ENCODE data around the gene REN.
A peak's percentile ranks its signal among the peaks of the same experiment; 100 is the strongest.

Gene REN
- long read RNA-seq = 0 reads

DNA sequence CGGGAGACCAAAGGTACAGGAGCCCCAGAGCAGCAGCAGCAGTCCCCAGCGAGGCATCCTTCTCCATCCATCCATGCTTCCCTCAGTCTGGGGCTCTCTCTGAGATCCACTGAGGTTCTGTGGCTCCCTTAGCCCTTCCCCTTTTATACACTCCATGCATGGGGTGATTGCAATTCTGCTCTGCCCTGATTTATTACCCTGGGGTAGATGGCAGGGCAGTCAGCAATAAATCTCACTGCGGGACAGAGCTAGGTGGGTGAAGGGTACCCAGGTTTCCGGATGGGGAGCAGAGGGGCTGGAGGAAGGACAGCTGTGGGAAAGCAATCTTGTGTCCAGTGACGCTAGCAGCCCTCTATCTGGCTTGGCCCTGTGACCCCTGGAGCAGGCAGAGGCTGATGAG lies at the start of gene REN:
REN (minus strand) TSS at position 119 of the 400 bp plus-strand sequence; CDS start at position 75, 44 bp downstream.
- DNase-seq (ENCODE audit: low read depth in 1 of 2, low spot score in 1 of 2) = no peak
- no peaks in the 10 kb centered on the region for H3K27me3 ChIP-seq (ENCODE audit: insufficient read depth, poor library complexity, severe bottlenecking)
- no peak within 1 kb of the TSS for H3K4me3 ChIP-seq (replicated peaks; ENCODE audit: insufficient read depth, low read length)

DNA sequence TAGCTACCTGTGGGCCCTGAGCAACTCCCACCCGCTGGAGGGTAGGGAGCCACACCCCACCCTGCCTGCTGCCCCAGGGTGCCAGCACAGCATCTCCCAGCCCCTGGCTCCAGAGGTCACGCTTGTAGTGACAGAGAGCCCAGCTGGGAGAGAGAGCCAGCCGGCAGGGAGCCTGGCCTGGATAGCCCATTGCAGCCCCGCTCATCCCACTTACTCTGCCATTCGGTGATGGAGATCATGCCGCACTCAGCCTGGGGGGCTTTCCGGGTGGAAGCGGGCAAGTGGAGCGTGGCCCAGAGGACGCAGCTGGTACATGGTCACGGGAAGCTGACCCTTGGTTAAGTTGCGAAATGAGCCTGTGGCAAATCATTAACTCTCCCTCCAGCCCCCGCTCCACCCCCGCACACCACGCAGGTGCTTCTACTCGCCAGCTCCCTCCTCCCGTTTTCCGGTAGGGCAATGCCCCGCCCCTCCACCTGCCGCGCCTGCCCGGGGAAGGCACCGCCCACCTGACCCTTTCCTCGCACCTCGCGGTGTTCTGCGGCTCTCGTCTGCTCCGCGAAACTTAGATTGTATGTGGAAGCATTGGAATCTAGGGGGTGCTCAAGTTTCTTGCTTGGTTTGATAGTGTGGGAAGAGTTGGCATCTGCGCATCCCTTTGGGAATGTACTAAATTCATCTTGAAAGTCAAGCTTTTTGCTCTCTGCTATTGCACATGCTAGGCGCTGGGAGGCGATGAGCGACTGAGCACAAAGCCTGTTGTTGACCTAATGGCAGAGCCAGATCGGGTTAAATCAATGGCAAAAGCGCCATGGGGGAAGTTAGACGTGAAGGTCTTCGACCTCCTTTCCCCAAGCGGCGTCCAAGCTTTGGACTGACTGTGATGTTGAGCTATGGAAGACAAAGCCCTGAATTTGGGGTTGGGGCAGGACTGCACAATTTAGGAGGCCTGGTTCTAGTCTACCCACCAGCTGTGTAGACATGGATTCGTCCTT lies 47.8 kb upstream of the REN start, which contains the start of gene GOLT1A:
GOLT1A (minus strand) TSS at position 321 of the 995 bp plus-strand sequence; CDS start at position 239, 82 bp downstream.
- Histone ChIP-seq H3K27ac (replicated peaks) (no peak within 1 kb of the TSS), H3K4me3 (replicated peaks; ENCODE audit: insufficient read depth, low read length) (no peak within 1 kb of the TSS), H3K27me3 (ENCODE audit: insufficient read depth, poor library complexity, severe bottlenecking) (no peaks in the 10 kb centered on the region)
- no peak for TF ChIP-seq GABPA (IDR thresholded peaks at IDR 0.05; ENCODE audit: low read depth)
- TF ChIP-seq, protein P1, sequence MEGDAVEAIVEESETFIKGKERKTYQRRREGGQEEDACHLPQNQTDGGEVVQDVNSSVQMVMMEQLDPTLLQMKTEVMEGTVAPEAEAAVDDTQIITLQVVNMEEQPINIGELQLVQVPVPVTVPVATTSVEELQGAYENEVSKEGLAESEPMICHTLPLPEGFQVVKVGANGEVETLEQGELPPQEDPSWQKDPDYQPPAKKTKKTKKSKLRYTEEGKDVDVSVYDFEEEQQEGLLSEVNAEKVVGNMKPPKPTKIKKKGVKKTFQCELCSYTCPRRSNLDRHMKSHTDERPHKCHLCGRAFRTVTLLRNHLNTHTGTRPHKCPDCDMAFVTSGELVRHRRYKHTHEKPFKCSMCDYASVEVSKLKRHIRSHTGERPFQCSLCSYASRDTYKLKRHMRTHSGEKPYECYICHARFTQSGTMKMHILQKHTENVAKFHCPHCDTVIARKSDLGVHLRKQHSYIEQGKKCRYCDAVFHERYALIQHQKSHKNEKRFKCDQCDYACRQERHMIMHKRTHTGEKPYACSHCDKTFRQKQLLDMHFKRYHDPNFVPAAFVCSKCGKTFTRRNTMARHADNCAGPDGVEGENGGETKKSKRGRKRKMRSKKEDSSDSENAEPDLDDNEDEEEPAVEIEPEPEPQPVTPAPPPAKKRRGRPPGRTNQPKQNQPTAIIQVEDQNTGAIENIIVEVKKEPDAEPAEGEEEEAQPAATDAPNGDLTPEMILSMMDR (IDR thresholded peaks at IDR 0.05; ENCODE audit: insufficient read depth, low read length) = peak; percentile 83
- TF ChIP-seq POLR2AphosphoS5 (IDR thresholded peaks at IDR 0.05; ENCODE audit: low read depth) = no peak
- DNase-seq (ENCODE audit: low read depth in 1 of 2, low spot score in 1 of 2) = peak; percentile 25 to 51

More for the DNA sequence above, at the start of gene REN:
- no peak within 1 kb of the TSS for H3K27ac ChIP-seq (replicated peaks)
- TF ChIP-seq, protein P2, sequence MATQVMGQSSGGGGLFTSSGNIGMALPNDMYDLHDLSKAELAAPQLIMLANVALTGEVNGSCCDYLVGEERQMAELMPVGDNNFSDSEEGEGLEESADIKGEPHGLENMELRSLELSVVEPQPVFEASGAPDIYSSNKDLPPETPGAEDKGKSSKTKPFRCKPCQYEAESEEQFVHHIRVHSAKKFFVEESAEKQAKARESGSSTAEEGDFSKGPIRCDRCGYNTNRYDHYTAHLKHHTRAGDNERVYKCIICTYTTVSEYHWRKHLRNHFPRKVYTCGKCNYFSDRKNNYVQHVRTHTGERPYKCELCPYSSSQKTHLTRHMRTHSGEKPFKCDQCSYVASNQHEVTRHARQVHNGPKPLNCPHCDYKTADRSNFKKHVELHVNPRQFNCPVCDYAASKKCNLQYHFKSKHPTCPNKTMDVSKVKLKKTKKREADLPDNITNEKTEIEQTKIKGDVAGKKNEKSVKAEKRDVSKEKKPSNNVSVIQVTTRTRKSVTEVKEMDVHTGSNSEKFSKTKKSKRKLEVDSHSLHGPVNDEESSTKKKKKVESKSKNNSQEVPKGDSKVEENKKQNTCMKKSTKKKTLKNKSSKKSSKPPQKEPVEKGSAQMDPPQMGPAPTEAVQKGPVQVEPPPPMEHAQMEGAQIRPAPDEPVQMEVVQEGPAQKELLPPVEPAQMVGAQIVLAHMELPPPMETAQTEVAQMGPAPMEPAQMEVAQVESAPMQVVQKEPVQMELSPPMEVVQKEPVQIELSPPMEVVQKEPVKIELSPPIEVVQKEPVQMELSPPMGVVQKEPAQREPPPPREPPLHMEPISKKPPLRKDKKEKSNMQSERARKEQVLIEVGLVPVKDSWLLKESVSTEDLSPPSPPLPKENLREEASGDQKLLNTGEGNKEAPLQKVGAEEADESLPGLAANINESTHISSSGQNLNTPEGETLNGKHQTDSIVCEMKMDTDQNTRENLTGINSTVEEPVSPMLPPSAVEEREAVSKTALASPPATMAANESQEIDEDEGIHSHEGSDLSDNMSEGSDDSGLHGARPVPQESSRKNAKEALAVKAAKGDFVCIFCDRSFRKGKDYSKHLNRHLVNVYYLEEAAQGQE (IDR thresholded peaks at IDR 0.05; ENCODE audit: insufficient replicate concordance, low read depth) = no peak
- TF ChIP-seq POLR2AphosphoS5 (IDR thresholded peaks at IDR 0.05; ENCODE audit: low read depth) = no peak
- TF ChIP-seq, protein P1 (IDR thresholded peaks at IDR 0.05; ENCODE audit: insufficient read depth, low read length) = no peak
- TF ChIP-seq GABPA (IDR thresholded peaks at IDR 0.05; ENCODE audit: low read depth) = no peak
- no peak for TF ChIP-seq SPI1 (IDR thresholded peaks at IDR 0.05; ENCODE audit: borderline replicate concordance, low read depth)

DNA sequence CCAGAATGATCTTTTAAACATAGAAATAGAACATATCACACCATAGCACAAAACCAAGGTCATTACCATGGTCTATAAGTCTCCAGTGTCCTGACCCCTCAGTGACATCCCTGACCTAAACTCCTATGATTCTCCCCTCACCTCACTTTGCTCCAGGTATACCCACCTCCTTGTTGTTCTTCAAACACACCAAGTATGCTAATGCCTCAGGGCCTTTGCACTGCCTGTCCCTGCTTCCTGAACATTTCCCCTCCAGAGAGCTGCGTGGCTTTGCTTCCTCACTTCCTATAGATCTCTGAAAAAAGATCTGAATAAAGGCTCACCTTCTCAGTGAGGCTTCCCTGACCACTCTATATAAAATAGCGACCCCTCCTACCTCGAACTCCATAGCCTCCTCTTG lies 46.6 kb upstream of the REN start:
- H3K4me3 ChIP-seq (replicated peaks; ENCODE audit: insufficient read depth, low read length) = no peak overlapping the region

More for the DNA sequence above, 46.6 kb upstream of the REN start:
- no peak overlapping the region for H3K27ac ChIP-seq (replicated peaks)
- DNase-seq (ENCODE audit: low read depth in 1 of 2, low spot score in 1 of 2) = no peak
- peaks cover 2% of the 10 kb centered on the region for H3K27me3 ChIP-seq (ENCODE audit: insufficient read depth, poor library complexity, severe bottlenecking)
- TF ChIP-seq, protein P1 (IDR thresholded peaks at IDR 0.05; ENCODE audit: insufficient read depth, low read length) = no peak
- TF ChIP-seq POLR2AphosphoS5 (IDR thresholded peaks at IDR 0.05; ENCODE audit: low read depth) = no peak
- TF ChIP-seq GABPA (IDR thresholded peaks at IDR 0.05; ENCODE audit: low read depth) = no peak
- TF ChIP-seq SPI1 (IDR thresholded peaks at IDR 0.05; ENCODE audit: borderline replicate concordance, low read depth) = no peak
- TF ChIP-seq, protein P2 (IDR thresholded peaks at IDR 0.05; ENCODE audit: insufficient replicate concordance, low read depth) = no peak

Data from HL-60 (cell line).